ENCODE data around the gene SPECC1L.

DNA sequence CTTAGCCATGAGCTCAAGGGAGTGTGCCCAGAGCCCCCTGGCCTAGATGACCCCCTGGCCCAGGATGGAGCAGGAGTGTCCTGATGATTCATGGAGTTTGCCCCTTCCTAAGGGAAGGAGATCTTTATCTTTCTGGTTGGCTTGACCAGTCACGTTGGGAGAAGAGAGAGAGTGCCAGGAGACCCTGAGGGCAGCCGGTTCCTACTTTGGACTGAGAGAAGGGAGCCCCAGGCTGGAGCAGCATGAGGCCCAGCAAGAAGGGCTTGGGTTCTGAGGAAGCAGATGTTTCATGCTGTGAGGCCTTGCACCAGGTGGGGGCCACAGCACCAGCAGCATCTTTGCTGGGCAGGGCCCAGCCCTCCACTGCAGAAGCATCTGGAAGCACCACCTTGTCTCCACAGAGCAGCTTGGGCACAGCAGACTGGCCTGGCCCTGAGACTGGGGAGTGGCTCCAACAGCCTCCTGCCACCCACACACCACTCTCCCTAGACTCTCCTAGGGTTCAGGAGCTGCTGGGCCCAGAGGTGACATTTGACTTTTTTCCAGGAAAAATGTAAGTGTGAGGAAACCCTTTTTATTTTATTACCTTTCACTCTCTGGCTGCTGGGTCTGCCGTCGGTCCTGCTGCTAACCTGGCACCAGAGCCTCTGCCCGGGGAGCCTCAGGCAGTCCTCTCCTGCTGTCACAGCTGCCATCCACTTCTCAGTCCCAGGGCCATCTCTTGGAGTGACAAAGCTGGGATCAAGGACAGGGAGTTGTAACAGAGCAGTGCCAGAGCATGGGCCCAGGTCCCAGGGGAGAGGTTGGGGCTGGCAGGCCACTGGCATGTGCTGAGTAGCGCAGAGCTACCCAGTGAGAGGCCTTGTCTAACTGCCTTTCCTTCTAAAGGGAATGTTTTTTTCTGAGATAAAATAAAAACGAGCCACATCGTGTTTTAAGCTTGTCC is 171.0 kb downstream of the SPECC1L start:
- no peak for TF ChIP-seq EP300 (IDR thresholded peaks at IDR 0.05)
- TF ChIP-seq POLR2AphosphoS5 (IDR thresholded peaks at IDR 0.05) = no peak
- TF ChIP-seq CTCF (IDR thresholded peaks at IDR 0.05) = no peak
- no peak for TF ChIP-seq POLR2A (IDR thresholded peaks at IDR 0.05)

Data from upper lobe of left lung (tissue), 4 donors.